HG03103 (cell line): ENCODE data around the gene KRT37.

ENCODE experiments used
- ATAC-seq: cut with Tn5 transposase; IDR thresholded peaks from one replicate; pipeline ENCODE4 v1.9.1; 2021; ENCODE audit warnings: low read depth; ENCODE audit not compliant: unreplicated experiment

The KRT37 gene

GRCh38 chr17:41424111-41424635 lies at the start of gene KRT37:
Gene KRT37 (minus strand): TSS chr17:41424585. CDS start chr17:41424523, 62 bp downstream.
- no peak for ATAC-seq

GRCh38 chr17:41468346-41468745 lies 44.0 kb upstream of the KRT37 start:
- no peak for ATAC-seq

- no peak for ATAC-seq
These were observed 43.2 kb upstream of the KRT37 start for GRCh38 chr17:41467561-41467960.

GRCh38 chr17:41466988-41467387 lies 42.6 kb upstream of the KRT37 start, which contains the start of gene KRT32:
Gene KRT32 (minus strand): TSS chr17:41467386. CDS start chr17:41467325, 61 bp downstream.
- no peak for ATAC-seq

GRCh38 chr17:41464682-41465081 lies 40.3 kb upstream of the KRT37 start:
- ATAC-seq: no peak

- ATAC-seq: no peak
These were observed 39.8 kb upstream of the KRT37 start for GRCh38 chr17:41464173-41464572.

- ATAC-seq: no peak
These were observed 39.4 kb upstream of the KRT37 start for GRCh38 chr17:41463746-41464145.

- ATAC-seq: no peak
These were observed 38.3 kb upstream of the KRT37 start for GRCh38 chr17:41462705-41463104.

GRCh38 chr17:41457676-41458075 lies 33.3 kb upstream of the KRT37 start:
- no peak for ATAC-seq

- ATAC-seq: no peak
These were observed 31.8 kb upstream of the KRT37 start for GRCh38 chr17:41456204-41456603.

- no peak for ATAC-seq
These were observed 30.9 kb upstream of the KRT37 start for GRCh38 chr17:41455236-41455635.

GRCh38 chr17:41453066-41453465 lies 28.7 kb upstream of the KRT37 start:
- ATAC-seq: no peak

GRCh38 chr17:41452281-41452680 lies 27.9 kb upstream of the KRT37 start:
- no peak for ATAC-seq

GRCh38 chr17:41451154-41451728 lies 26.9 kb upstream of the KRT37 start:
- no peak for ATAC-seq

GRCh38 chr17:41449008-41449407 lies 24.6 kb upstream of the KRT37 start:
- no peak for ATAC-seq

- no peak for ATAC-seq
These were observed 24.1 kb upstream of the KRT37 start for GRCh38 chr17:41448506-41448905.

GRCh38 chr17:41446806-41447205 lies 22.4 kb upstream of the KRT37 start:
- no peak for ATAC-seq

GRCh38 chr17:41444640-41445039 lies 20.3 kb upstream of the KRT37 start:
- no peak for ATAC-seq

GRCh38 chr17:41444186-41444585 lies 19.8 kb upstream of the KRT37 start:
- no peak for ATAC-seq

- no peak for ATAC-seq
These were observed 18.4 kb upstream of the KRT37 start for GRCh38 chr17:41442739-41443138.

- ATAC-seq: no peak
These were observed 16.2 kb upstream of the KRT37 start, which contains the start of gene KRT38 for GRCh38 chr17:41440531-41441033. Gene KRT38 (minus strand): TSS chr17:41440983. CDS start chr17:41440921, 62 bp downstream.

- ATAC-seq: no peak
These were observed 15.0 kb upstream of the KRT37 start for GRCh38 chr17:41439375-41439774.
